ENCODE measurements around the gene SLC26A5.

DNA sequence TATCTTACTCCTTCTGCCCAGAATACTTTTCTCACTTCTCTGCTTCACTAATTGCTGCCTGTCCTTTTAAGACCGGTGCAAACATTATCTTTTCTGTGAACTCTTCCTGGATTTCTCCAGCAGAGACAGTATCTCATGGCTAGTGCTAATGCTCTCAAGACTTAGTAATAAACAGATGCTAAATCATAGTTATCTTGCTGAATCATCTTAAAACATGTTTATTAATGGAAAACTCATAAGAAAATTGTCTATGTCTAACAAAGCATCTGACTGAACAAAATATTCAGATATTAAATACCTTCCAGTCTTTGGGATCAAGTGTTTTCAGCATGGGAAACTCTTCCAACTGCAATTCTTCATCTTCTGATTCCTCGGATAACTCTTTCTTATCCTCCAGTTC is 104.5 kb downstream of the SLC26A5 start:
- TF ChIP-seq, protein P1, sequence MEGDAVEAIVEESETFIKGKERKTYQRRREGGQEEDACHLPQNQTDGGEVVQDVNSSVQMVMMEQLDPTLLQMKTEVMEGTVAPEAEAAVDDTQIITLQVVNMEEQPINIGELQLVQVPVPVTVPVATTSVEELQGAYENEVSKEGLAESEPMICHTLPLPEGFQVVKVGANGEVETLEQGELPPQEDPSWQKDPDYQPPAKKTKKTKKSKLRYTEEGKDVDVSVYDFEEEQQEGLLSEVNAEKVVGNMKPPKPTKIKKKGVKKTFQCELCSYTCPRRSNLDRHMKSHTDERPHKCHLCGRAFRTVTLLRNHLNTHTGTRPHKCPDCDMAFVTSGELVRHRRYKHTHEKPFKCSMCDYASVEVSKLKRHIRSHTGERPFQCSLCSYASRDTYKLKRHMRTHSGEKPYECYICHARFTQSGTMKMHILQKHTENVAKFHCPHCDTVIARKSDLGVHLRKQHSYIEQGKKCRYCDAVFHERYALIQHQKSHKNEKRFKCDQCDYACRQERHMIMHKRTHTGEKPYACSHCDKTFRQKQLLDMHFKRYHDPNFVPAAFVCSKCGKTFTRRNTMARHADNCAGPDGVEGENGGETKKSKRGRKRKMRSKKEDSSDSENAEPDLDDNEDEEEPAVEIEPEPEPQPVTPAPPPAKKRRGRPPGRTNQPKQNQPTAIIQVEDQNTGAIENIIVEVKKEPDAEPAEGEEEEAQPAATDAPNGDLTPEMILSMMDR (IDR thresholded peaks at IDR 0.05; ENCODE audit: insufficient read depth, low read length), result no peak
- no peak for TF ChIP-seq POLR2AphosphoS5 (IDR thresholded peaks at IDR 0.05; ENCODE audit: low read depth)
- TF ChIP-seq GABPA (IDR thresholded peaks at IDR 0.05; ENCODE audit: low read depth), result no peak
- TF ChIP-seq, protein P2, sequence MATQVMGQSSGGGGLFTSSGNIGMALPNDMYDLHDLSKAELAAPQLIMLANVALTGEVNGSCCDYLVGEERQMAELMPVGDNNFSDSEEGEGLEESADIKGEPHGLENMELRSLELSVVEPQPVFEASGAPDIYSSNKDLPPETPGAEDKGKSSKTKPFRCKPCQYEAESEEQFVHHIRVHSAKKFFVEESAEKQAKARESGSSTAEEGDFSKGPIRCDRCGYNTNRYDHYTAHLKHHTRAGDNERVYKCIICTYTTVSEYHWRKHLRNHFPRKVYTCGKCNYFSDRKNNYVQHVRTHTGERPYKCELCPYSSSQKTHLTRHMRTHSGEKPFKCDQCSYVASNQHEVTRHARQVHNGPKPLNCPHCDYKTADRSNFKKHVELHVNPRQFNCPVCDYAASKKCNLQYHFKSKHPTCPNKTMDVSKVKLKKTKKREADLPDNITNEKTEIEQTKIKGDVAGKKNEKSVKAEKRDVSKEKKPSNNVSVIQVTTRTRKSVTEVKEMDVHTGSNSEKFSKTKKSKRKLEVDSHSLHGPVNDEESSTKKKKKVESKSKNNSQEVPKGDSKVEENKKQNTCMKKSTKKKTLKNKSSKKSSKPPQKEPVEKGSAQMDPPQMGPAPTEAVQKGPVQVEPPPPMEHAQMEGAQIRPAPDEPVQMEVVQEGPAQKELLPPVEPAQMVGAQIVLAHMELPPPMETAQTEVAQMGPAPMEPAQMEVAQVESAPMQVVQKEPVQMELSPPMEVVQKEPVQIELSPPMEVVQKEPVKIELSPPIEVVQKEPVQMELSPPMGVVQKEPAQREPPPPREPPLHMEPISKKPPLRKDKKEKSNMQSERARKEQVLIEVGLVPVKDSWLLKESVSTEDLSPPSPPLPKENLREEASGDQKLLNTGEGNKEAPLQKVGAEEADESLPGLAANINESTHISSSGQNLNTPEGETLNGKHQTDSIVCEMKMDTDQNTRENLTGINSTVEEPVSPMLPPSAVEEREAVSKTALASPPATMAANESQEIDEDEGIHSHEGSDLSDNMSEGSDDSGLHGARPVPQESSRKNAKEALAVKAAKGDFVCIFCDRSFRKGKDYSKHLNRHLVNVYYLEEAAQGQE (IDR thresholded peaks at IDR 0.05; ENCODE audit: insufficient replicate concordance, low read depth), result no peak
- no peak for TF ChIP-seq SPI1 (IDR thresholded peaks at IDR 0.05; ENCODE audit: borderline replicate concordance, low read depth)
